NCI-H2107 (cell line): ENCODE results near the gene MRPS11.
"Not testable (repeated sequence)": the region's sequence is repeated elsewhere in the genome, so short reads cannot be mapped to it uniquely, and the experiment has no call there.

Source experiments
- DNase-seq: peaks from one replicate; lab custom pipeline; 2025; lab: John Stamatoyannopoulos, UW

MRPS11 gene

DNA sequence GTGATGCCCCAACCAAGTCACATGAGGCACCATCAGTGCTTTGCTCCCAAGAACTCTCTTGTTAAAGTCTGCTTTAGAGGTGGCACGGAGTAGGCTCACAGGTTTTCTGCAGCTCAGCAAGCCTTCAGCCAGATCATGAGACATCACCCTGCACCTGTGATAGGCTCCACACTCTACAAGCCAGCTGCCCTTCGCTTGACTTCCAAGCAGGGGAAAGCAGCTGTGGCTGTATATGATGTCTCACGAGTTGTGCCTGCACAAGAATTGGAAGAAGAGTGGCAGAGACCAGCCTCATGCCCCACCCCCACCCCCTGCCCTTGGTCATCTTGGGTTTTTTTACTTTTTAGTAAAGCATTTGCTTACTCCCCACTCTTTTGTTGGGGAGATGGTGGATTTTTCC, 22.5 kb downstream of the MRPS11 start:
- no peak for DNase-seq

DNA sequence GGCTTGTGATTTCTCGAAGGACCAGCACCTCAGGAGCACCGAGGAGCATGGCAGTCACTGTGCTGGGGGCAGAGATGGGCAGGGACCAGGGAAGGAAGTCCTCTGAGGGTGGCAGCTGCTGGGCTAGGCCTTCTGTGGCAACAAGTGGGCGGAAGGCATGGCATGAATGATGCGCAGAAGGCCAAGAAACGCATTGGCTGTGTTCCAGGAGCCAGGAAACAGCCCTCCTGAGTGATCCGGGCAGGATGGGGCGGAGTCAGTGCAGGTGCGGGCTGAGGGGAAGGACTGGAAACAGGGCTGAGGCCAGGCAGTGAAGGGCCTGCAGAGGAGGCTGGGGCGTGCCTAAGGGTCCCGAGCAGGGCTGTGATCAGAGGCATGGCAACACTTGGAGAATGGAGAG, 23.6 kb downstream of the MRPS11 start:
- no peak for DNase-seq

DNA sequence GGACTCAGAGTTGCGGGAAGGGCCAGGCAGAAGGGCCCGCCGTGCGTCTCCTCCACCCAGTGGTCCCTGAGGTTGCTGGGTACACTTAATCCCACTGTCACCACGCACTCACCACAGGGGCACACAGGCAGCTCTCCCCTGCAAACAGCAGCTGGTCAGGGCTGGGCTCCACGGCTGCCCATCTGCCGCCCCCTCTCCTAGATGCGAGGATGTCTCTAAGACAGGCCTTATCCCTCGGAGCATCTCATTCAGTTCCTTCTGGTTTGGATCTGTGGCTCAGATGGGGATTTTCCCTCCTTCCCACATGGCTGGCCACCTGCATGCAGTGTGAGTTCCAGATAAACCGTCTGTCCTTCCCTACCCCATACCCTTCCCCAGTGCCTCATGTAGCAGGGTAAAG, 26.3 kb downstream of the MRPS11 start:
- DNase-seq, result no peak

DNA sequence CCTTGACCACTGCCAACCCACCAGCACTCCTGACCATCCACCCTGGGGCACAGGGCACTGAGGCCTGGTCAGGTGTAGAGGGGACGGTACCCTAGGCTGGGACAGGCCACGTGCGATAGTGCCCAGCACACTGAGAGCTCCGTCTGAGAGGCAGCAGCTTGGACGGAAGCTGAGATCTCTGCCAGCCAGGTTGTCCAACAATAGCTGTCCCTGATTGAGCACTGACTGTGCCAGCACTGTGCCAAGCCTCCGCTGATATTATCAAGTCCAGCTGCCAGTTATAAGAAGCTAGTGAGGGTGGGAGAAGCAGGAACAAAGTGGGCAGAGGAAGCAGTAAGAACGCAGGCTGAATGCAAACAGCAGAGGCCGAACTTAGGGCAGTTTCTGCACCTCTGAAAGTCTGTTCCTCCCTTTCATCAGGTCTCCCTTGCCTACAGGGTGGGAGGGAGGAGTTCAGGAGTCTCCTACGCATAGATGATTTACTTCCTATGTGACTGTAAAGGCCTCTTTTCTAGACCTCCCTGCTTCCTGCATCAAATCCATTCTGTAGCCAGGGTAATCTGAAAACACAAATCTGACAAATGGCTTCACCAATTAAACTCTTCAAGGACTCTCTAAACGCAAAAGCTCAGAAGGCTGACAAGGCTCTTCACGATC, 29.7 kb downstream of the MRPS11 start:
- DNase-seq, result no peak

DNA sequence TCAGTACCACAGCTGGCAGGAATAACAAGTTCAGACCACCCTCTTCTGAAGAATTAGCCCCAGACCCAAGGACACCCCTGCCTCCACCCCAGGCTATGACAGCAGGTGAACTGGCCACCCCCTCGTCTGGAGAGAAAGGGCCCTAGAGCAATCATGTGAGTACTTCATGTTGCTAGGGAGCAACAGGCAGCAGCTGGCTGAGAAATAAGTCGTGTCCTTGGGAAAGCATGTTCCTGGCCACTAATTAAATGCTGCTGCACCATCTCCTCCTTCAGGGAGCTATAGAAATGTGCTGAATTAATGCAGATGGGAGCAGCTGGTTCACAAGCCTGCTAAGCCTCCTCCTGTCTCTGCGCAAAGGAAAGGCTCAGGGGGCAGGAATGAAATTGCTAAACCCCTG, 31.5 kb downstream of the MRPS11 start:
- no peak for DNase-seq

DNA sequence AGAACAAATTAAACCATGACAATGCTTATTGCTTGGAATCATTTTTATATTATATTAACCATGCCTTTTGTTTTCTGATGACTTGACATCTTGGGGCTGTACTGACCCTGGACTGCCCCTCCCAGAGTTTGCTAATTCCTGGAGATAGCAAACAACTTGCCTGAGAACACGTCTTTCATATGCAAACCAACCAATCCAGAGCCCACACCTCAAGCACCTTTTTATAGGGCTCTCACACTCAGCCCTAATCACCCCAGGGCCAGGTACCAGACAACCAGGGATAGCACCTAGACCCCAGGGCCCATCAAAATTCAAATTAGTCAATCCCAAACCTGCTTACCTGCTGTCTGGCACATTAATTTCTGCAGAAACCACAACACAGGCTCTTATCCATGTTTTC, 36.9 kb downstream of the MRPS11 start:
- DNase-seq, result no peak

DNA sequence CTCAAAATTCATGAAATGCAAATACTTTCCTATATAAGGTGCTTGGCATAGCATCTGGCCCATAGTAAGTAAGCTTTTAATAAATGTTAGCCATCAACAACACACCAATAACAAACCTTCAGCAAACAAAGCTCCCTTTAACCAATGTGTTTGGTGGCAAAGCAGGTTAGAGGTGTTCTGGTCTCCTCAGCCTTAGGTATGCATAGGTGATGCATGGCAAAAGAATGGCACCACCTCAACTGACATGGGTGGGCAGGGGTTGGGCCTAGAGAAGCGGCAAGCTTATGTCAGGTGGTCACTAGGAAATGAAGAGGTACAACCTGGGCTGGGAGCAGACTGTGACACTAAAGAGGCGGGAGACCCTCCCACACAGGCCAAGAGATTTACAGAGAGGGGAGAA, 38.2 kb downstream of the MRPS11 start:
- no peak for DNase-seq

DNA sequence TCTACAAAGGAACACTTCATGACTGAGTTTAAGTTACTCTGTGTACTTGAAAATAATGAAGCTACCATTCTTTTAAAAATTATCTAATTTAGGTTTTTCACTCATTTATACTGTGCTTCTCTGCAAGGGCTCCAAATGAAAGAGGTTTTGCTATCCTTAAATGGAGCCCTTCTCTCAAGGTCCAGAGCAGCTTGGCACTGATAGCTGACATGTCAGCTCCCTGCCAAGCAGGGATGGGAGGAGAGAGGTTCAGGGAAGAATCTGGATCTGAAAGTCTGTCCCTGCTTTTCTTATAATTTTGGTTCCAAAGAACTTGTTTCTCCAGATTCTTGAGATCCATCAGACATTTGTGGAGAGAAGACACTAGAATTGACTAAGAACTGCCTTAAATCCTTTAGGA, 39.1 kb downstream of the MRPS11 start:
- no peak for DNase-seq

DNA sequence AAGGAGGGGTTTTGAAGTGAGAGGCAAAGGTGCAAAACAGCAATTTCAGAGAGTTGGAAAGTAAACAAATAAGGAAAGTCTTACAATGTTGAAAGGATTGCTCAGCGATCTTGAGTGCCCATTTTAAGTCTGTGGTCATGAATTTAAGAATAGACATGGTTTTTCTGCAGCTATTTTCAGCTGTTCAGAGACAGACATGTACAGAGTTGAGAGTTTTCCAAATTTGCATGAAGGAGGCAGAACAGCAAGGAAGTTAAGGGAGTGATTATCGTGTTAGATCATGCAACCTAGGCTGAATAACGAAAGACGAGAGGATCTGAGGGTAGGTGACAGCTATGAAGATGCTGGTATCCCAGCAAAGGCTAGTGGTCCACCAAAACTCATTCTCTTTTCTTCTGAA, 41.8 kb downstream of the MRPS11 start:
- DNase-seq, result no peak

DNA sequence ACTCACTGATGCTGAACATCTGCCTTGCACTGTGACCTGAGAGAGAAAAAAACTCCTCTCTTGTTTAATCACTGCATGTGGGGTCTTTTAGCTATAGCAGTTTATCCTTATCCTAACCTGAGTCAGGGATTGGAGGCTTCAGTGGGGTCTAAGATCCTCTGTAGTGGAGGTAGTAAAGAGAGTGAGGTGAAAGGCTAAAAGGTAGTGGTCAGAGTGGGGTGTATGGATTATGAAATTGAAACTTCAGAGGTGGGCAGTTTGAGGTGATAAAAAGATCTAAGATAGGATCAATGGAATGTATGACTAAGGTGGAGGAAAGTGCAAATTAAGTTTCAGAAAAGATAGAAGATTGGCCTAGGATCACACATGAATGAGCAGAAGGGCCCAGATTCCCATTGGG, 42.5 kb downstream of the MRPS11 start:
- DNase-seq, result no peak

DNA sequence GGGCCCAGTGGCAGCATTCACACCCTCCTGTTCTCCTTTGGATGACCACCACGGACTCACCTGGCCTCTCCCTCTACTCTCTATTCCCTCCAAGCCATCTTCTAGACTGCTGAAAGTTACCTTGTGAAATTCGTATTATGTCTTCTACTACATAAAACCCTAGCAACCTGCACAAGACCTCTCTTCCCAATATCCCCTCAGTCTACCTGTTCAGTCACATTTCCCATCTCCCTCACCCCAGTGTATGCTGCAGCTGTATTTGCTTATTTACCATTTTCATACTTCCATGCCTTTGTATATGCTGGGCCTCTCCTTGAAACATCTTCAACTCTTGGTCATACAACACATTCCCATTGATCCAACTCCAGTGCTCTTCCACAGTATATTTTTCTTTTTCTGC, 43.7 kb downstream of the MRPS11 start:
- DNase-seq, result no peak

DNA sequence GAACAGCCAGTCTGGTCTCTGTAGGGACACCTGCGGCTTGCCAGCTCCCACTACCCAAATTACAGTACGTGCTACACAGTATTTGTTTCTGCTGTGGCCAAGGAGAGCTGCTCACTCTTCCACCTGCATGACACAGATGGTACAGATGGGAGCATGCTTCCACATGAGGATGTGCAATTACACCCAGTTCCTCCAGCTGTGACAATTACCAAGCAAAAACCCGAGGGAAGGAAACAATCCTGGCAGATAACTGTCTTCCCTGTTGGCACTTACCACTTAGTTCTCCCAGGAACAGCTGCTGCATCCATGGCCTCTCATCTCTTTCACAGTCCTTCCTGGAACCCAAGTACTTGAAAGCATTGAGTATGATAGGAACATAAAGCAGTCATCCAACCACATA, 44.6 kb downstream of the MRPS11 start:
- DNase-seq, result no peak

DNA sequence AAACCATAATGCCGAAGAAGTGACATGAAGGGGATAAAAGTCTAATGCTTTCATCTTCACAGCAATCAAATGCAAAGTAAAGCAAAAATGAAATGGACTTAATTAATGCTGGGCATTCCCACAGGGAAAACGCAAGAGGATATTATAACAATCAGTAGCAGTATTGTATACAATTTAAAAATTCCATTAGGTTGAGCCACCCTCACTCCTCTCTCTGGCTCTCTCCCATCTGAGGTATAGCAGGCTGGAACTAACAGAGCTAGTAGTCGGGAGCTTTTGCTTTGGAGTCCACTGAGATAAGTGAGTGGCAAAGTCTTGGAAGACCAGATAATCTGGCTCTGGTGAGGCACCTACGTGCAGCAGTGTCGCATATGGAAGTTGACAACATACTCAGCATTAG, 45.1 kb downstream of the MRPS11 start:
- no peak for DNase-seq

DNA sequence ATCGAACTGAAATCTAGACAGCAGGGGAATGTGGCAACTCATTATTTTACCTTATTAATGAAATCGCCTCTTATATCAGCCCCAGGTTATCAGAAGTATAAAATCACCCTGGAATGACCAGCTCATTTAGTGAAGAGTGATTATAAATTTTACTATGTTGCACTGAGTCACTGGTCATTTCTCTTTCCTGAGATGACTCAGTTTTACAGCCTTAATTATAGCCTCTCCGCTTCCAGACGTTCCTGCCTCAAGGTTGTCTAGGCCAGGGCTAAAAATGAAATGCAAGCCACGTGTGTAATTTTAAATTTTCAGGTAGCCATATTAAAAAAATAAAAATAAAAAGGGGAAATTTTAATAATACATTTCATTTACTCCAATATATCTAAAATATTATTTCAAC, 45.7 kb downstream of the MRPS11 start:
- DNase-seq, result no peak

DNA sequence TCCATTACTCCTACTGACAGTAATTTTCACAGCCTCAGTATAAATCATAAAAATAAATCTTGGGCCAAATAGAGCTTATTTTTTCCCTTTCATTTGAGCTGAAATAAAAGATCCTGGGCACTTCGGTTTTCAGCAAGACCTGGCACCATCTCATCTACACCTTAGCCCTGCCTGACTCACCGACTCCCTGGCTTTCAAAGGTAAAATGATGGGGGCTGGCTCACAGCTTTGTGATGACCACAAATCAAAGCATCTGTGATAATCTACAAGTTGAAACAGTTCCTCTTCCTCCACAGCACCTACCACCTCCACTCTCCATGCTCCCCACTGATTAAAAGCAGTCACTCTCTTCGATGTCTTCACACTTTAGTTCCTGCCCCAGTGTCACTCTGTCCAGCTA, 51.4 kb downstream of the MRPS11 start:
- no peak for DNase-seq

DNA sequence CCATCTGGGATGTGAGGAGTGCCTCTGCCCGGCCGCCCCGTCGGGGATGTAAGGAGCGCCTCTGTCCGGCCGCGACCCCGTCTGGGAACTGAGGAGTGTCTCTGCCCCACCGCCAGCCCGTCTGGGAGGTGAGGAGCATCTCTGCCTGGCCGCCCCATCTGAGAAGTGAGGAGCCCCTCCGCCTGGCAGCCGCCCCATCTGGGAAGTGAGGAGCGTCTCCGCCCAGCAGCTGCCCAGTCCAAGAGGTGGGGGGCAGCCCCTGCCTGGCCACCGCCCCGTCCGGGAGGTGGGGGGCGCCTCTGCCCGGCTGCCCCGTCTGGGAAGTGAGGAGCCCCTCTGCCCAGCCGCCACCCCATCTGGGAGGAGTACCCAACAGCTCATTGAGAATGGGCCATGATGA, 56.6 kb downstream of the MRPS11 start:
- DNase-seq, result not testable (repeated sequence)

DNA sequence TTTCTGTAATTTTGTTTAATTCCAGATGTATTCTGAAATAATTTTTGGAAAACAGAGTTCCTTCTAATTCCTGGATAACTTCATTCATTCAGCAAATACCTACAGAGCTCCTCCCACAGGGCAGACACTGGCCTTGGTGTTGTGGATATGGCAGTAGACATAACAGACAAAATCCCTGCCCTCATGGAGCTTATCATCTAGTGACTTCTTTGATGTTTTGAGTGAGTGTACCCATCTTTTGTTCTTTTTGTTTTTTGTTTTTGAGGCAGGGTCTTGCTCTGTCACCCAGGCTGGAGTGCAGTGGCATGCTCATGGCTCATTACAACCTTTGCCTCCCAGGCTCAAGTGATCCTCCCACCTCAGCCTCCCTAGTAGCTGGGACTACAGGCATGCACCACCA, 57.9 kb downstream of the MRPS11 start:
- DNase-seq, result no peak

DNA sequence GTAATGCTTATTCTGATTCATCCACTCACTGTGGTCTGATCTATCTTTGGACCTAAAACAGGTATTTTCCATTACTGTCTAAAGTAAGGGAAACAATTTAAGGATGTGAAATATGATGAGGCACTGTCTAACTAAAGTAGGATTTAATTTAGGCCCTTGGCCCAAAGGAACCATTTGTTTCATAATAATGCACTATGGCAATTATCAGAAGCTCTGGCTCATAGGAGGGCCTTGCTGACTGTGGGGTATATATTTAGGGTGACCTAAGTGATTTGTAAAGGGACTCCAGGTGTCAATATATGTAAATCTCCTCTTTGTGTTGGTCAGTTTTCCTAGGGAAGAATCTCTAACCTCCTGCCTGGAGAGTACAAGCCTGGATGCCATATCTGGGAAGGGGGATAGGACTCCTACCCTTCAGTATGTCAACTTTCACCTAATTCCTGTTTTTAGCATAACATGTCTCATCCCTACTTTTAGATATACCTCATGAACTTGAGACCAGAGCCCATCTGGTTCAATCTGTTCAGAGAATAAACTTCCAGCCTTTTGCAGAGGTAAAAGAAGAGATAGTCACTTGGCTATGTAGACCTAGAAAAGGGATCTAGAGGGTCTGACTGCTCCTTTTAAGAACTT, 58.9 kb downstream of the MRPS11 start:
- no peak for DNase-seq

DNA sequence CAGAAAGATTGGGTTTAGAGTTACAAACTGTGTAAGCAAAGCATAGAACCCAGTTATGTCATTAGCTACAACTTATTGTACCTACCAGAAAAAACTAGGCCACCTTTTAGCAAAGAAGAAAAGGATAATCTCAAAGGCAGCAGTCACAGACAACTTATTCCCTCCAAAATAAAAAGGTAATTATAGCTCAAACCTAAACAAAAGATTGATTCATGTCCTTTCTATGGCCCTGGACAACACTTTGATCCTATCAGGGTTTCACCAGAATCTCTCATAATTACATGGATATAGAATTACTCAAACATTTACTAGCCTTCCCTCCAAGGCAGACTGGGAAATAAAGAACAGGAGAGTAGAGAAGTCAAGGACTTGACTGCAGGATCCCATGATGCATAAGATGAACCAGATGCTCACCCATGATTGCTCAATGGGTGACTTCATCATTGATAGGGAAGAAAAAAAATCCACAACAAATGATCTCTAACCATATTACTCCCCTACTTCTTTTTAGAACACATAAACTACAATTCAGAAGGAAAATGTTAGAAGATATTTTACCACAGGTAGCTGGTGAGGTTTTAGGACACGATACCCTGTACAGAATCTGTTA, 61.6 kb downstream of the MRPS11 start:
- no peak for DNase-seq
